C4-2B (cell line): Measurements from ENCODE around the gene SORCS1.

Experiments
- ZFX ChIP-seq: fragments of 450-650 bp; IDR thresholded peaks from 2 replicates; pipeline ENCODE4 v1.6.1; 2017
- TF ChIP-seq, protein P1 (sequence below): fragments of 450-650 bp; conservative IDR thresholded peaks from 2 replicates; pipeline ENCODE4 v1.5.1; 2017; ENCODE audit warnings: mild to moderate bottlenecking

DNA sequence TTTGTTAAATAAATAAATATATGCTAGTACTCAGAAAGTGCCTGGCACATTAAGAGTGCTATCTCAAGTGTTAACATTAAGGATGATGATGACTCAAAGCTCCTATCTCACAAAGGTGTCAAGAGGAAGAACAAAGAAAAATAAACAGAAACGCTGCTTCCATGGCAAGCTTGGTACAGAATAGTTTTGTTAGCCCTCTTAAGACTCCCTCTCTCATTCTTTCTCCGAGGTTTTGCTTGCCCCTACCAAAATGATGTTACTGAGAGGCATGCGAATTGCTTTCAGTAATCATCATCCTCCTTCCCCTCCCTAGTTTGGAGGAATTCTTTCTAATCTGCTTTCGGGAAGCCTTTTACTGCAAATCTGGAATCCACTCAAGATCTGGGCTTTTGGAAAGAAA lies 96.7 kb downstream of the SORCS1 start:
- TF ChIP-seq, protein P1, sequence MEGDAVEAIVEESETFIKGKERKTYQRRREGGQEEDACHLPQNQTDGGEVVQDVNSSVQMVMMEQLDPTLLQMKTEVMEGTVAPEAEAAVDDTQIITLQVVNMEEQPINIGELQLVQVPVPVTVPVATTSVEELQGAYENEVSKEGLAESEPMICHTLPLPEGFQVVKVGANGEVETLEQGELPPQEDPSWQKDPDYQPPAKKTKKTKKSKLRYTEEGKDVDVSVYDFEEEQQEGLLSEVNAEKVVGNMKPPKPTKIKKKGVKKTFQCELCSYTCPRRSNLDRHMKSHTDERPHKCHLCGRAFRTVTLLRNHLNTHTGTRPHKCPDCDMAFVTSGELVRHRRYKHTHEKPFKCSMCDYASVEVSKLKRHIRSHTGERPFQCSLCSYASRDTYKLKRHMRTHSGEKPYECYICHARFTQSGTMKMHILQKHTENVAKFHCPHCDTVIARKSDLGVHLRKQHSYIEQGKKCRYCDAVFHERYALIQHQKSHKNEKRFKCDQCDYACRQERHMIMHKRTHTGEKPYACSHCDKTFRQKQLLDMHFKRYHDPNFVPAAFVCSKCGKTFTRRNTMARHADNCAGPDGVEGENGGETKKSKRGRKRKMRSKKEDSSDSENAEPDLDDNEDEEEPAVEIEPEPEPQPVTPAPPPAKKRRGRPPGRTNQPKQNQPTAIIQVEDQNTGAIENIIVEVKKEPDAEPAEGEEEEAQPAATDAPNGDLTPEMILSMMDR = no peak
- TF ChIP-seq ZFX = no peak
